H1 (cell line): ENCODE data around the gene KPNA6. TPM values are rescaled to one million over a fixed set of nuclear protein-coding genes. Genes with fewer than 3 reads are reported as not detected.

Source experiments
- CTCF ChIA-PET: fragments of 300-600 bp; sonication (Branson Sonifier 250); formaldehyde crosslinking; loops from one replicate; lab custom pipeline; 2021; ENCODE audit not compliant: partially characterized antibody; lab: Charles Lee
- POLR2A ChIA-PET: fragments of 300-600 bp; sonication (Branson Sonifier 250); formaldehyde crosslinking; loops from one replicate; lab custom pipeline; 2021; ENCODE audit warnings: inconsistent platforms; ENCODE audit not compliant: partially characterized antibody; lab: Charles Lee
- DNase-seq, 2 experiments: peaks; one replicate each; pipeline versions ENCODE4 v3.0.0 to v3.0.0-alpha.2; 2010 to 2022; ENCODE audit warnings: low spot score in 2 of 2, low read depth in 1 of 2, mixed read lengths in 1 of 2
- FAIRE-seq: peaks from 2 replicates; lab custom pipeline; 2011; peaks lifted over from hg19 to GRCh38; lab: Jason Lieb, UNC
- H2AFZ ChIP-seq: 2 replicates; pipeline ENCODE4 v1.8.1; 2012; ENCODE audit warnings: low read length, inconsistent platforms
- H2AK5ac ChIP-seq: 2 replicates; pipeline ENCODE4 v1.6.1; 2013; ENCODE audit warnings: low read depth, low read length
- H2BK120ac ChIP-seq: replicated peaks from 2 replicates; pipeline ENCODE3; 2013; ENCODE audit warnings: low read depth, low read length, inconsistent platforms
- H2BK12ac ChIP-seq: 2 replicates; pipeline ENCODE4 v1.6.1; 2013; ENCODE audit warnings: low read depth, low read length
- H2BK15ac ChIP-seq: 2 replicates; pipeline ENCODE4 v1.6.1; 2013; ENCODE audit warnings: low read length
- H2BK20ac ChIP-seq: 2 replicates; pipeline ENCODE4 v1.6.1; 2013; ENCODE audit warnings: low read length
- H2BK5ac ChIP-seq: 2 replicates; pipeline ENCODE4 v1.6.1; 2013; ENCODE audit warnings: low read depth, low read length
- H3K14ac ChIP-seq: 2 replicates; pipeline ENCODE4 v1.6.1; 2013; ENCODE audit warnings: inconsistent platforms; ENCODE audit not compliant: insufficient read length
- H3K18ac ChIP-seq: 2 replicates; pipeline ENCODE4 v1.6.1; 2013; ENCODE audit warnings: low read length; ENCODE audit errors: extremely low read depth
- H3K23ac ChIP-seq: 2 replicates; pipeline ENCODE4 v1.6.1; 2013; ENCODE audit warnings: inconsistent platforms; ENCODE audit not compliant: insufficient read length
- H3K23me2 ChIP-seq: 2 replicates; pipeline ENCODE4 v1.6.1; 2013; ENCODE audit warnings: low read depth, low read length
- H3K27ac ChIP-seq: 2 replicates; pipeline ENCODE4 v1.6.1; 2011; ENCODE audit warnings: low read depth, low read length, inconsistent platforms
- H3K27me3 ChIP-seq, 4 experiments: replicated peaks in 1 of 4; 1 replicate in 1 of 4; 2 replicates in 3 of 4; pipeline versions ENCODE4 v1.6.1 to v1.8.1; 2011 to 2013; ENCODE audit warnings: low read length in 3 of 4, mild to moderate bottlenecking in 3 of 4, inconsistent platforms in 2 of 4, mixed read lengths in 2 of 4, moderate library complexity in 1 of 4; ENCODE audit not compliant: control insufficient read depth in 3 of 4, insufficient read depth in 3 of 4; ENCODE audit errors: extremely low read depth in 1 of 4
- H3K36me3 ChIP-seq, 4 experiments: 2 replicates each; pipeline versions ENCODE4 v1.6.1 to v1.8.1; 2011 to 2013; ENCODE audit warnings: mild to moderate bottlenecking in 4 of 4, low read length in 3 of 4, moderate library complexity in 2 of 4, control low read depth in 1 of 4, inconsistent platforms in 1 of 4; ENCODE audit not compliant: insufficient read depth in 4 of 4, control insufficient read depth in 2 of 4
- H3K4ac ChIP-seq: replicated peaks from 2 replicates; pipeline ENCODE3; 2013; ENCODE audit warnings: low read length, low read depth, mixed read lengths, inconsistent platforms; ENCODE audit not compliant: insufficient read length
- H3K4me1 ChIP-seq, 4 experiments: replicated peaks in 1 of 4; 1 replicate in 1 of 4; 2 replicates in 3 of 4; pipeline versions ENCODE4 v1.6.1 to v1.8.1; 2011 to 2013; ENCODE audit warnings: low read length in 3 of 4, inconsistent platforms in 2 of 4, mixed read lengths in 1 of 4; ENCODE audit not compliant: insufficient read depth in 4 of 4, control insufficient read depth in 3 of 4
- H3K4me2 ChIP-seq, 2 experiments: 2 replicates each; pipeline versions ENCODE4 v1.6.1 to v1.8.1; 2011 to 2013; ENCODE audit warnings: low read depth in 2 of 2, low read length in 2 of 2, control low read depth in 1 of 2, inconsistent platforms in 1 of 2, mild to moderate bottlenecking in 1 of 2; ENCODE audit not compliant: insufficient read depth in 1 of 2
- H3K4me3 ChIP-seq, 4 experiments: fragments of 200-600, 300-600 bp in 1 of 4; sonication (generic), shearing (Covaris generic), sonication (Bioruptor Twin) in 1 of 4; 2 replicates each; pipeline versions ENCODE4 v1.5.1 to v1.8.1; 2011 to 2016; ENCODE audit warnings: low read length in 4 of 4, low read depth in 3 of 4, control low read depth in 2 of 4, inconsistent platforms in 2 of 4, mild to moderate bottlenecking in 2 of 4, mixed read lengths in 1 of 4, moderate library complexity in 1 of 4; ENCODE audit not compliant: insufficient read depth in 2 of 4; ENCODE audit errors: extremely low read depth in 1 of 4
- H3K56ac ChIP-seq: replicated peaks from 2 replicates; pipeline ENCODE3; 2013; ENCODE audit warnings: low read depth, mild to moderate bottlenecking, mixed read lengths, low read length, inconsistent platforms; ENCODE audit not compliant: insufficient read length
- H3K79me1 ChIP-seq: 2 replicates; pipeline ENCODE4 v1.6.1; 2013; ENCODE audit warnings: low read depth, low read length, control low read depth
- H3K79me2 ChIP-seq, 2 experiments: 2 replicates each; pipeline versions ENCODE4 v1.6.1 to v1.8.1; 2012 to 2013; ENCODE audit warnings: low read length in 2 of 2, mild to moderate bottlenecking in 2 of 2, inconsistent platforms in 1 of 2; ENCODE audit not compliant: insufficient read depth in 2 of 2, control insufficient read depth in 1 of 2
- H3K9ac ChIP-seq, 4 experiments: replicated peaks in 1 of 4; 1 replicate in 1 of 4; 2 replicates in 3 of 4; pipeline versions ENCODE4 v1.6.1 to v1.8.1; 2011 to 2013; ENCODE audit warnings: low read depth in 3 of 4, low read length in 3 of 4, control low read depth in 2 of 4, mild to moderate bottlenecking in 2 of 4, moderate library complexity in 2 of 4, inconsistent platforms in 1 of 4; ENCODE audit errors: extremely low read depth in 1 of 4
- H3K9me3 ChIP-seq, 2 experiments: 2 replicates each; pipeline versions ENCODE4 v1.6.1 to v1.8.1; 2012 to 2013; ENCODE audit warnings: mild to moderate bottlenecking in 2 of 2, moderate library complexity in 2 of 2, control low read depth in 1 of 2, inconsistent platforms in 1 of 2, low read depth in 1 of 2, low read length in 1 of 2, mixed read lengths in 1 of 2; ENCODE audit not compliant: insufficient read depth in 2 of 2
- H4K20me1 ChIP-seq, 2 experiments: replicated peaks in 1 of 2; 2 replicates each; pipeline versions ENCODE3 to v1.8.1; 2011 to 2013; ENCODE audit warnings: inconsistent platforms in 2 of 2, low read length in 2 of 2, mild to moderate bottlenecking in 1 of 2; ENCODE audit not compliant: insufficient read depth in 2 of 2, control insufficient read depth in 1 of 2
- H4K5ac ChIP-seq: 2 replicates; pipeline ENCODE4 v1.6.1; 2013; ENCODE audit warnings: low read length, low read depth, mixed read lengths, inconsistent platforms; ENCODE audit not compliant: insufficient read length
- H4K8ac ChIP-seq: 2 replicates; pipeline ENCODE4 v1.8.0; 2013; ENCODE audit warnings: mild to moderate bottlenecking, moderate library complexity, low read length, inconsistent platforms; ENCODE audit not compliant: insufficient read depth; ENCODE audit errors: extremely low read depth
- H4K91ac ChIP-seq: replicated peaks from 2 replicates; pipeline ENCODE3; 2013; ENCODE audit warnings: low read length, mixed read lengths, inconsistent platforms; ENCODE audit not compliant: insufficient read length
- BCL11A ChIP-seq, 2 experiments: IDR thresholded peaks; one replicate each; pipeline ENCODE4 v1.6.1; 2011; ENCODE audit warnings: low read depth in 2 of 2, low read length in 2 of 2, mild to moderate bottlenecking in 2 of 2
- BRCA1 ChIP-seq: IDR thresholded peaks from 2 replicates; pipeline ENCODE4 v1.6.1; 2012; ENCODE audit warnings: low read depth, low read length, improper control_type of control experiment
- CBX5 ChIP-seq: fragments of 300-800, 300-1000 bp; sonication (generic); IDR thresholded peaks from 2 replicates; pipeline ENCODE4 v1.7.1; 2016; ENCODE audit warnings: antibody characterized with exemption, low read length, low read depth
- FOSL1 ChIP-seq: IDR thresholded peaks from 2 replicates; pipeline ENCODE4 v1.6.1; 2011; ENCODE audit warnings: mild to moderate bottlenecking, low read depth, low read length, moderate library complexity; ENCODE audit not compliant: insufficient read depth
- GABPA ChIP-seq: IDR thresholded peaks from 2 replicates; pipeline ENCODE4 v1.6.1; 2011; ENCODE audit warnings: mild to moderate bottlenecking, low read length, moderate library complexity, borderline replicate concordance; ENCODE audit not compliant: insufficient read depth
- KDM4A ChIP-seq: IDR thresholded peaks from one replicate; pipeline ENCODE4 v1.7.1; 2012; ENCODE audit warnings: low read depth, mild to moderate bottlenecking, moderate library complexity, low read length, inconsistent platforms; ENCODE audit not compliant: severe bottlenecking
- SP2 ChIP-seq: IDR thresholded peaks from 2 replicates; pipeline ENCODE4 v1.6.1; 2012; ENCODE audit warnings: mild to moderate bottlenecking, low read length, inconsistent platforms
- TBP ChIP-seq: IDR thresholded peaks from 2 replicates; pipeline ENCODE4 v1.6.1; 2011; ENCODE audit warnings: low read depth, low read length, improper control_type of control experiment
- WGBS, 2 experiments: shearing (Covaris generic) in 1 of 2; methylation state at CpG; one replicate each; pipeline versions ENCODE4 v1.1.6 to v1.1.7; 2013 to 2015; ENCODE audit warnings: low lambda C conversion rate in 2 of 2, mixed read lengths in 2 of 2, inconsistent platforms in 1 of 2, low coverage in 1 of 2, missing lambda C conversion rate in 1 of 2; ENCODE audit not compliant: insufficient replicate concordance in 2 of 2, insufficient coverage in 1 of 2, insufficient read length in 1 of 2; ENCODE audit errors: extremely low coverage in 1 of 2, missing lambda C conversion rate in 1 of 2; 5-methylcytosine and 5-hydroxymethylcytosine counted together
- polyA plus RNA-seq, 7 experiments: library from polyadenylated mRNA; depleted of rRNA in 3 of 7; stranded (reverse) in 5 of 7; unstranded in 2 of 7; fragments of >200 nt in 5 of 7; fragments of 200-250 nt in 2 of 7; gene quantifications; 1 replicate in 5 of 7; 2 replicates in 1 of 7; 4 replicates in 1 of 7; pipeline versions ENCODE4 v1.2.1 to v1.2.3, GENCODE V29; 2011 to 2013; ENCODE audit warnings: missing spikeins in 2 of 7, mixed read lengths in 2 of 7
- total RNA-seq: library from RNA; stranded (reverse); fragmentation: NEBNext Ultra II Directional; extraction: Animal tissue kit (Norgen Biotek cat#: 25700); gene quantifications from 2 replicates; pipeline ENCODE4 v1.2.1, GENCODE V29; 2021

KPNA6 gene
- total and polyA plus RNA-seq, 2 of the 8 experiments (the other 6 are each of a cell fraction or from before 2014, with no cell fraction given), result 24.2 to 120 TPM

DNA sequence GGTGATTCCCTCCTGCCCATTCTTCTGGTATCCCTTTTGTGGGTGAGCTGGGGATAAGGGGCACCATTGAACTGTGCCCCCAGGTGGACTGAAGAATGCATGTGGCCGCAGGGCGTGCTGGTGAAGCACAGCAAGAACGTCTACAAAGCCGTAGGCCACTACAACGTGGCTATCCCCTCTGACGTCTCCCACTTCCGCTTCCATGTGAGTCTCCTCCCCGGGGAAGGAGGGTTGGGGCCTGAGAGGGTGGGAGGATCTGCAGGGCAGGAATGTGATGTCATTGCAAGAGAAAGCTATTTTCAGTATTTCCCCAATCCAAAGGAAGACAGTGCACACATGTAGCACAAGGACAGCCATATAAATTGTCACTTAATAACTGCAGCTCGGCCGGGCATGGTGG lies 7.5 kb upstream of the KPNA6 start:
- Histone ChIP-seq H3K18ac (no peak overlapping the region), H2BK15ac (no peak overlapping the region), H3K4ac (no peak overlapping the region), H2BK20ac (no peak overlapping the region), H4K8ac (no peak overlapping the region), H3K4me3 (no peak overlapping the region), H4K5ac (no peak overlapping the region), H2AFZ (no peak overlapping the region), H2BK12ac (no peak overlapping the region), H2AK5ac (no peak overlapping the region), H3K27me3 (no peaks in the 10 kb centered on the region), H3K14ac (no peak overlapping the region), H3K36me3 (peaks cover 0 to 23% (median 14%) of the 10 kb centered on the region in 4 experiments; a peak in 7 of 8 replicates), H3K27ac (no peak overlapping the region), H4K20me1 (peaks cover 0 to 2% of the 10 kb centered on the region in 2 experiments), H3K79me1 (no peaks in the 10 kb centered on the region), H3K23ac (no peak overlapping the region), H2BK5ac (no peak overlapping the region), H3K56ac (no peak overlapping the region), H3K4me1 (no peaks in the 10 kb centered on the region), H4K91ac (no peak overlapping the region), H3K79me2 (no peaks in the 10 kb centered on the region), H2BK120ac (no peak overlapping the region), H3K23me2 (no peaks in the 10 kb centered on the region), H3K9ac (no peak overlapping the region), H3K4me2 (no peak overlapping the region), H3K9me3 (no peaks in the 10 kb centered on the region)
- POLR2A ChIA-PET, result interaction anchor here (0.7 to 1.8 kb wide), 4 partner anchors 9 to 85 kb away, joined by 3 to 6 read pairs (median 3); no protein-coding TSS in a partner anchor
- WGBS, 2 experiments, result 97% methylated on average over 10 of the region's 10 CpGs; no CpG with 5 or more reads in 1 of the 2 experiments
- DNase-seq (no peak), FAIRE-seq (no peak)
- CTCF ChIA-PET, result interaction anchor here (0.9 to 1.0 kb wide), 2 partner anchors 10 to 18 kb away, joined by 3 to 4 read pairs; no protein-coding TSS in a partner anchor
- TF ChIP-seq GABPA (no peak), KDM4A (no peak), TBP (no peak), BRCA1 (no peak), FOSL1 (no peak), SP2 (no peak), CBX5 (no peak), BCL11A (IDR thresholded peaks at IDR 0.05; ENCODE audit: low read depth in 2 of 2, low read length in 2 of 2) (no peak)
